Trophoblast cell (in vitro differentiated cells and primary cell): Measurements from ENCODE around the gene PPP1R1B.

Experiments
- DNase-seq, 2 donors: peaks; one replicate each; pipeline ENCODE4 v3.0.0-alpha.2; 2016
- H2AFZ ChIP-seq: 2 replicates; pipeline ENCODE4 v1.6.1; 2013; ENCODE audit warnings: low read length, moderate library complexity, mild to moderate bottlenecking; ENCODE audit not compliant: insufficient read depth, poor library complexity
- H2AK5ac ChIP-seq: 2 replicates; pipeline ENCODE4 v1.6.1; 2013; ENCODE audit warnings: mild to moderate bottlenecking, low read length
- H2BK120ac ChIP-seq: 2 replicates; pipeline ENCODE4 v1.6.1; 2013; ENCODE audit warnings: low read length, mild to moderate bottlenecking, moderate library complexity; ENCODE audit not compliant: insufficient read depth, poor library complexity
- H2BK12ac ChIP-seq: 2 replicates; pipeline ENCODE4 v1.6.1; 2013; ENCODE audit warnings: mild to moderate bottlenecking, low read length, moderate library complexity
- H2BK5ac ChIP-seq: 2 replicates; pipeline ENCODE4 v1.6.1; 2013; ENCODE audit warnings: low read length, low read depth, moderate library complexity, mild to moderate bottlenecking; ENCODE audit not compliant: poor library complexity
- H3K14ac ChIP-seq: 2 replicates; pipeline ENCODE4 v1.6.1; 2013; ENCODE audit warnings: mild to moderate bottlenecking, low read length
- H3K18ac ChIP-seq: 2 replicates; pipeline ENCODE4 v1.6.1; 2013; ENCODE audit warnings: mild to moderate bottlenecking, low read length
- H3K23ac ChIP-seq: 2 replicates; pipeline ENCODE4 v1.6.1; 2013; ENCODE audit warnings: low read length
- H3K27ac ChIP-seq: 2 replicates; pipeline ENCODE4 v1.5.1; 2013; ENCODE audit warnings: low read depth, mild to moderate bottlenecking, inconsistent platforms, low read length, moderate library complexity
- H3K27me3 ChIP-seq: 2 replicates; pipeline ENCODE4 v1.6.1; 2013; ENCODE audit warnings: inconsistent platforms, mild to moderate bottlenecking, low read length, moderate library complexity; ENCODE audit not compliant: insufficient read depth
- H3K36me3 ChIP-seq, 2 experiments: 1 replicate in 1 of 2; 2 replicates in 1 of 2; pipeline ENCODE4 v1.6.1; 2013; ENCODE audit warnings: low read length in 2 of 2, mild to moderate bottlenecking in 2 of 2, moderate library complexity in 1 of 2; ENCODE audit not compliant: insufficient read depth in 2 of 2, control insufficient read depth in 1 of 2
- H3K4ac ChIP-seq: 2 replicates; pipeline ENCODE4 v1.6.1; 2013; ENCODE audit warnings: low read depth, mild to moderate bottlenecking, low read length, moderate library complexity
- H3K4me1 ChIP-seq, 2 experiments: 1 replicate in 1 of 2; 2 replicates in 1 of 2; pipeline ENCODE4 v1.6.1; 2013; ENCODE audit warnings: low read length in 2 of 2, mild to moderate bottlenecking in 2 of 2, moderate library complexity in 1 of 2; ENCODE audit not compliant: insufficient read depth in 2 of 2, control insufficient read depth in 1 of 2
- H3K4me2 ChIP-seq: 2 replicates; pipeline ENCODE4 v1.6.1; 2013; ENCODE audit warnings: inconsistent platforms, mild to moderate bottlenecking, low read length, moderate library complexity
- H3K4me3 ChIP-seq: 2 replicates; pipeline ENCODE4 v1.5.1; 2013; ENCODE audit warnings: mild to moderate bottlenecking, low read depth, low read length, inconsistent platforms
- H3K79me1 ChIP-seq: one replicate; pipeline ENCODE4 v1.6.1; 2013; ENCODE audit warnings: low read length
- H3K79me2 ChIP-seq: 2 replicates; pipeline ENCODE4 v1.6.1; 2013; ENCODE audit warnings: low read length, mild to moderate bottlenecking; ENCODE audit not compliant: control insufficient read depth, insufficient read depth, poor library complexity
- H3K9ac ChIP-seq: 2 replicates; pipeline ENCODE4 v1.6.1; 2013; ENCODE audit warnings: mild to moderate bottlenecking, low read length
- H3K9me3 ChIP-seq: 2 replicates; pipeline ENCODE4 v1.6.1; 2013; ENCODE audit warnings: low read depth, mild to moderate bottlenecking, control low read depth, inconsistent platforms, low read length; ENCODE audit not compliant: insufficient read depth
- H4K12ac ChIP-seq: 2 replicates; pipeline ENCODE4 v1.6.1; 2013; ENCODE audit warnings: low read depth, mild to moderate bottlenecking, low read length, moderate library complexity
- H4K8ac ChIP-seq: 2 replicates; pipeline ENCODE4 v1.6.1; 2013; ENCODE audit warnings: low read depth, mild to moderate bottlenecking, low read length, moderate library complexity
- H4K91ac ChIP-seq: one replicate; pipeline ENCODE4 v1.6.1; 2013; ENCODE audit warnings: low read depth, mild to moderate bottlenecking, low read length, moderate library complexity
- WGBS: extraction: QIAGEN DNeasy Blood & Tissue Kit; methylation state at CpG from one replicate; pipeline ENCODE4 v1.1.7; 2013; ENCODE audit warnings: missing lambda C conversion rate; ENCODE audit not compliant: insufficient read length, insufficient coverage; ENCODE audit errors: extremely low coverage; 5-methylcytosine and 5-hydroxymethylcytosine counted together

PPP1R1B gene

DNA sequence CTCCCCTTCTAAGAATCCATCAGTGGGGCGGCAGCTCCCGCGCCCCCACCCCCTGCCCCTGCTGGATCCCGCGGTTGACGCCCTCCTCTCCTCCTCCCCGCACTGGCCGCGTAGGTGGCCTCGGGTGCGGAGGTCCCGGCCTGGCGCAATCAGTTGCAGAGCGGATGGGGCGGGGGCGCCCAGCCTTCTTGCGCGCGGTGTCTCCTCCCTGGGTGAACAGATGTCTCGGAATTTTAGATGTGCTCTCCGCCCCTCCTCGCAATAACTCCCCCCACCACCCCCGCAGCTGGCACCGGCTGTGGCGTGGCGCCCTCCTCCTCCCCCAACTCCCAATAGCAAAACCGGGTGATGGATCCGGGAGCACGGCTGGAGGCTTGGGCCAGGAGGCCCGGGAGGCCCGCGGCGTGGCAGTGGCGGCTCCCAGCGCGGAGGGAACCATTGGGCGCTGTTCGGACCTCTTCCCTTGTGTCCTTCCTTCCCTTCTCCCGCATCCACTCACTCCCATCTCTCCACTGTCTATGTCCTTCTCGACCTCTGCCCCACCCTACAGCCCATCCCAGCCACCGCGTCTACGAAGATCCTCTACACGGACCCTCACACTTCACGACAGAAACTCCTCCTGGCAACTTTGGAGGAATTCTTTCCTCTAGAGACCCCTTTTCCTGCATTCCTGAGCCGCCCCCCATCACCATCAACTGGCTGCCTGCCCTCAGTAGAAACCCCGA, 30.0 kb upstream of the PPP1R1B start:
- Histone ChIP-seq H3K18ac (no peak overlapping the region), H3K9me3 (peaks cover 16% of the 10 kb centered on the region), H4K12ac (no peak overlapping the region), H2AK5ac (no peak overlapping the region), H3K4me2 (no peak overlapping the region), H3K23ac (no peak overlapping the region), H4K8ac (no peak overlapping the region), H4K91ac (no peak overlapping the region), H3K79me2 (no peaks in the 10 kb centered on the region), H3K79me1 (no peaks in the 10 kb centered on the region), H3K4me3 (no peak overlapping the region), H3K4me1 (no peaks in the 10 kb centered on the region), H3K27me3 (peaks cover 68% of the 10 kb centered on the region), H2BK12ac (no peak overlapping the region), H3K14ac (no peak overlapping the region), H3K36me3 (no peaks in the 10 kb centered on the region), H3K27ac (no peak overlapping the region), H2AFZ (no peak overlapping the region), H2BK5ac (no peak overlapping the region), H3K9ac (no peak overlapping the region), H2BK120ac (no peak overlapping the region), H3K4ac (no peak overlapping the region)
- no peak for DNase-seq
- no CpG with 5 or more reads among the region's 47 CpGs for WGBS

DNA sequence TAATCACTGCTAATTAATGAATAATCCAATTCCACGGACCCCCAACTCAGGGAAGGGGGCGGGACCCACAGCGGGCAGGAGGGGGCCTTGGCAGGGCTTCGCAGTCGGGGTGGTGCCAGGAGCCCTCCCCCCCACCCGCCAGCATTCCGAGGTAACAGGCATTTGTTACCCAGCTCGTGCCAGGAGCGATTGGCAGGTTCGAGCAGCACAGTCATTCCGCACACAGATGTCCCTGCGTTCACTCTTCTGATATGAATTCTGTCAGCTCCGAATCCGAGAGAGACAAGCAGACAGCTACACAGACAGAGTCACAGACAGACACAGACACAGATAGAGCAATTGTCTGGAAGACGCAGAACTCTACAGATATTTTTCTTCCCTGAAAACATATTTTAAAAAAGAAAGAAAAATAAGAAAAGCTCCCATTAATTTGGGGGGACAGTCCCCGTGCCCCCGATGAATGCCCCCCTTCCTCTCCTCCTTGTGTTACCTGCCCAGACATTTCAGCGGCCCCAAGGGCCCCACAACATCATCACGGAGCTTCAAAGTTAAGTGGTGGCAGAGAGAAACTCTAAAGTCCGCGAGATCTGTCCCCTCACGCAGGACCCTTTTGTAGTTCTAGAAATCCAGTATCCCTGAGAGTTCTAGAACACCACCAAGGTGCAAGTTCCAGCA, 29.2 kb upstream of the PPP1R1B start:
- H2AFZ ChIP-seq, result no peak overlapping the region
- H3K36me3 ChIP-seq, result no peaks in the 10 kb centered on the region
- H2BK120ac ChIP-seq, result no peak overlapping the region
- H2AK5ac ChIP-seq, result no peak overlapping the region
- H3K79me1 ChIP-seq, result no peaks in the 10 kb centered on the region
- H3K23ac ChIP-seq, result no peak overlapping the region
- no peaks in the 10 kb centered on the region for H3K4me1 ChIP-seq
- no peak overlapping the region for H2BK12ac ChIP-seq
- no peak overlapping the region for H3K9ac ChIP-seq
- no peak overlapping the region for H4K12ac ChIP-seq
- H3K18ac ChIP-seq, result no peak overlapping the region
- no peak overlapping the region for H2BK5ac ChIP-seq
- H3K4me3 ChIP-seq, result no peak overlapping the region
- H3K4me2 ChIP-seq, result no peak overlapping the region
- no peaks in the 10 kb centered on the region for H3K79me2 ChIP-seq
- no peak overlapping the region for H3K14ac ChIP-seq
- H3K9me3 ChIP-seq, result peaks cover 16% of the 10 kb centered on the region
- WGBS, result no CpG with 5 or more reads among the region's 22 CpGs
- peaks cover 76% of the 10 kb centered on the region for H3K27me3 ChIP-seq
- no peak overlapping the region for H3K27ac ChIP-seq
- no peak overlapping the region for H4K91ac ChIP-seq
- no peak for DNase-seq
- H4K8ac ChIP-seq, result no peak overlapping the region
- no peak overlapping the region for H3K4ac ChIP-seq

DNA sequence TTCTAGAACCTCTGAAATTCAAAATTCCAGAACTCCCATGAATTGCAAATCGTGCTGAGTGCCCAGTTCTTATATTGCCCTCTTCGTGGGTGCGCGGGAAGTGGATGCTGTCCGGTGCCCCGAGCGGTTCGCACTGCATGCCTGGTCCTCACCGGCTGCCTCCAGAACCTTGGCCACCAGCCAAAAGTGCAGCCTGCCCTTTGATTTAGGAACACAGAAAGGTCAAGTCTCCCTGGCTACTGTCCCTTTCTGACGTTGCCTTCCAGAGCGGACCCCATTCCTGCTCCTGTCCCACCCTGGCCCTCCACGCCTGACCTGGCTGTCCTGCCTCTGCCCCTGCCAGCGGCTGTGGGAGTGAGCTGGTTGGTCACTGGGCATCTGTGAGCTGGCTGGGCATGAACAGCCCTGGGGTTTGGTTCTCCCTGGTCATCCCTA, 28.7 kb upstream of the PPP1R1B start:
- H2BK120ac ChIP-seq, result no peak overlapping the region
- WGBS, result no CpG with 5 or more reads among the region's 13 CpGs
- H3K9me3 ChIP-seq, result peaks cover 16% of the 10 kb centered on the region
- H3K79me1 ChIP-seq, result no peaks in the 10 kb centered on the region
- no peak overlapping the region for H3K9ac ChIP-seq
- no peak overlapping the region for H4K8ac ChIP-seq
- H3K18ac ChIP-seq, result no peak overlapping the region
- H2BK5ac ChIP-seq, result no peak overlapping the region
- no peaks in the 10 kb centered on the region for H3K36me3 ChIP-seq
- peaks cover 82% of the 10 kb centered on the region for H3K27me3 ChIP-seq
- no peaks in the 10 kb centered on the region for H3K79me2 ChIP-seq
- H3K14ac ChIP-seq, result no peak overlapping the region
- H3K4ac ChIP-seq, result no peak overlapping the region
- no peak for DNase-seq
- no peak overlapping the region for H4K91ac ChIP-seq
- H2AFZ ChIP-seq, result no peak overlapping the region
- no peak overlapping the region for H3K4me3 ChIP-seq
- no peak overlapping the region for H4K12ac ChIP-seq
- H3K23ac ChIP-seq, result peak overlapping the region; percentile 17
- H3K27ac ChIP-seq, result no peak overlapping the region
- H3K4me1 ChIP-seq, result no peaks in the 10 kb centered on the region
- no peak overlapping the region for H2AK5ac ChIP-seq
- no peak overlapping the region for H3K4me2 ChIP-seq
- no peak overlapping the region for H2BK12ac ChIP-seq

DNA sequence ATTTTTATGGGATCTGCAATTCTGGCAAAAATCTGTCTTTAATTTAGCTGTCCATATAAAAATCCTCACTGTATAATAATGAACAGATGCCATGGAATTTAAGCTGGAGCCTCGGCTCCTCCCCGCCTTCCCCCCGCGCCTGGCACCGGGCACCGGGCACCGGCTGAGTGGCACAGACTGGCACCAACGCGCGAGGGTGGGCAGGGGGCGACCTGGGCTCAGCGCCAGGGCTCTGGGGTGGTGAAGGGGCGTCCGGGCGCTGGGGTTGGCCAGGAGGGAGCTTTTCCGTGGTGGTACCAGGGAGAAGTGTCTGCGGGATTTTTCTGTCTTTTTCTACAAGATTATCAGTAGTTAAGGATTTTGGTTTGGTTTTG, 28.1 kb upstream of the PPP1R1B start:
- Histone ChIP-seq H2BK120ac (no peak overlapping the region), H3K79me1 (no peaks in the 10 kb centered on the region), H3K27ac (no peak overlapping the region), H3K36me3 (no peaks in the 10 kb centered on the region), H3K79me2 (no peaks in the 10 kb centered on the region), H3K4ac (no peak overlapping the region), H3K4me1 (no peaks in the 10 kb centered on the region), H3K27me3 (peaks cover 87% of the 10 kb centered on the region), H3K9ac (no peak overlapping the region), H2AFZ (no peak overlapping the region), H4K12ac (no peak overlapping the region), H2BK12ac (no peak overlapping the region), H4K91ac (no peak overlapping the region), H3K9me3 (peaks cover 14% of the 10 kb centered on the region), H2AK5ac (no peak overlapping the region), H4K8ac (no peak overlapping the region), H3K14ac (no peak overlapping the region), H3K4me2 (no peak overlapping the region), H3K4me3 (no peak overlapping the region), H3K23ac (no peak overlapping the region), H3K18ac (no peak overlapping the region), H2BK5ac (no peak overlapping the region)
- WGBS, result no CpG with 5 or more reads among the region's 17 CpGs
- DNase-seq, result no peak
